RWPE1 (cell line): ENCODE results near the gene OR5M10.

Source experiments
- CTCF ChIA-PET: fragments of 350-600 bp; sonication (Branson Sonifier 250); formaldehyde crosslinking; extraction: SDS; loops from one replicate; lab custom pipeline; 2021; lab: Yijun Ruan, JAX
- POLR2A ChIA-PET: fragments of 400-600 bp; formaldehyde crosslinking; extraction: SDS; loops from one replicate; lab custom pipeline; 2020; ENCODE audit warnings: antibody characterized with exemption; ENCODE audit not compliant: low non-redundant PET; lab: Yijun Ruan, JAX
- DNase-seq: peaks from one replicate; pipeline ENCODE4 v3.0.0; 2012; ENCODE audit warnings: low spot score
- H3K27ac ChIP-seq: fragments of 450-650 bp; 2 replicates; pipeline ENCODE4 v1.5.1; 2017
- CTCF ChIP-seq: fragments of 450-650 bp; conservative IDR thresholded peaks from 2 replicates; pipeline ENCODE4 v1.5.1; 2017; ENCODE audit warnings: low read depth, mild to moderate bottlenecking

OR5M10 gene

GRCh38 chr11:56543739-56544138 is 33.8 kb downstream of the OR5M10 start:
- no peak overlapping the region for H3K27ac ChIP-seq
- no peak for DNase-seq
- CTCF ChIA-PET: no interaction called here
- no peak for TF ChIP-seq CTCF
- POLR2A ChIA-PET: no interaction called here

- TF ChIP-seq CTCF: no peak
- ChIA-PET CTCF (no interaction called here), POLR2A (no interaction called here)
- no peak within 1 kb of the TSS for H3K27ac ChIP-seq
- DNase-seq: no peak
These were observed 34.4 kb downstream of the OR5M10 start, which contains the start of gene OR5M11 for GRCh38 chr11:56543157-56543556. OR5M11 (minus strand) TSS chr11:56543257; CDS start chr11:56543257, 0 bp downstream.

- TF ChIP-seq CTCF: no peak
- ChIA-PET CTCF (no interaction called here), POLR2A (no interaction called here)
- H3K27ac ChIP-seq: no peak overlapping the region
- no peak for DNase-seq
These were observed 44.3 kb downstream of the OR5M10 start for GRCh38 chr11:56533054-56533740.

- CTCF ChIA-PET: no interaction called here
- POLR2A ChIA-PET: no interaction called here
- TF ChIP-seq CTCF: no peak
- DNase-seq: no peak
- no peak overlapping the region for H3K27ac ChIP-seq
These were observed 45.7 kb downstream of the OR5M10 start for GRCh38 chr11:56531856-56532255.
